GM18858 (cell line): Measurements from ENCODE around the gene VASN.
"Not testable (repeated sequence)": the region's sequence is repeated elsewhere in the genome, so short reads cannot be mapped to it uniquely, and the experiment has no call there.

Experiments used
- ATAC-seq: cut with Tn5 transposase; IDR thresholded peaks from one replicate; pipeline ENCODE4 v1.9.1; 2021; ENCODE audit not compliant: unreplicated experiment

Gene VASN

DNA sequence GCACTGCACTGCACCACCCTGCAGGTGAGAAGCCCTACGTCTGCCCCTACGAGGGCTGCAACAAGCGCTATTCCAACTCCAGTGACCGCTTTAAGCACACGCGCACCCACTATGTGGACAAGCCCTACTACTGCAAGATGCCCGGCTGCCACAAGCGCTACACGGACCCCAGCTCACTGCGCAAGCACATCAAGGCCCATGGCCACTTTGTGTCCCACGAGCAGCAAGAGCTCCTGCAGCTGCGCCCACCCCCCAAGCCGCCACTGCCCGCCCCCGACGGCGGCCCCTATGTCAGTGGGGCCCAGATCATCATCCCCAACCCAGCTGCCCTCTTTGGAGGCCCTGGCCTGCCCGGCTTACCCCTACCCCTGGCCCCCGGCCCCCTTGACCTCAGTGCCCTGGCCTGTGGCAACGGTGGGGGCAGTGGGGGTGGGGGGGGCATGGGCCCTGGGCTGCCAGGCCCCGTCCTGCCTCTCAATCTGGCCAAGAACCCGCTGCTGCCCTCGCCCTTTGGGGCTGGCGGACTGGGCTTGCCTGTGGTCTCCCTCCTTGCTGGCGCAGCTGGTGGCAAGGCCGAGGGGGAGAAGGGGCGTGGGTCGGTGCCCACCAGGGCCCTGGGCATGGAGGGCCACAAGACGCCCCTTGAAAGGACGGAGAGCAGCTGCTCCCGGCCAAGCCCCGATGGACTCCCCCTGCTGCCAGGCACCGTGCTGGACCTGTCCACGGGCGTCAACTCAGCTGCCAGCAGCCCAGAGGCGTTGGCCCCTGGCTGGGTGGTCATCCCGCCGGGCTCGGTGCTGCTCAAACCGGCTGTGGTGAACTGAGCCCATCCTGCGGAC, 34.7 kb upstream of the VASN start:
- ATAC-seq: no peak

DNA sequence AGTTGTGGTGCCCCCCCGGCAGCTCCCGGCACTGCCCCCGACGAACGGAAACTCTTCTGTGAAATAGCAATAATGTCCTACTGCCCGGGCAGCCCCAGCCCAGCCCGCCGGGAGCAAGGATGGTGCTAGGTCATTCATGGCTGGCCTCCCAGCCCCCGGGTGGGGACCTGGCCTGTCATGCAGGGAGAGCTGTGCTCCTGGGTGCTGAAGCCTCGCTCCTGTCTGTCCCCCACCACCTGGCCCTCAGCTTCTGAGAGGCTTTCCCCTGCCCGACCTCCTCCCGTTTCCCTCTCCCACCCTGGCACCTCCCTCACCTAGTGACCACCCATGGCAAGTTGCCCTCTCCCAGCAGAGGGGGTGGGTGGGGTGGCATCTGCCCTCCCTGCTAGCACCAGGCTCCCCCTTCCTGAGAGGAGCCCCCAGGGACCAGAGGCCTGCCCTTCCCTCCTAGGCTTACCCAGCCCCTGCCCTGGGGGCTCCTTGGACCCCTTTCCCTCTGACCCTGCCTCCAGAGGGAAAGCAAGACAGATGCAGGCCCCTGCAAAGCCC, 34.0 kb upstream of the VASN start:
- no peak for ATAC-seq

DNA sequence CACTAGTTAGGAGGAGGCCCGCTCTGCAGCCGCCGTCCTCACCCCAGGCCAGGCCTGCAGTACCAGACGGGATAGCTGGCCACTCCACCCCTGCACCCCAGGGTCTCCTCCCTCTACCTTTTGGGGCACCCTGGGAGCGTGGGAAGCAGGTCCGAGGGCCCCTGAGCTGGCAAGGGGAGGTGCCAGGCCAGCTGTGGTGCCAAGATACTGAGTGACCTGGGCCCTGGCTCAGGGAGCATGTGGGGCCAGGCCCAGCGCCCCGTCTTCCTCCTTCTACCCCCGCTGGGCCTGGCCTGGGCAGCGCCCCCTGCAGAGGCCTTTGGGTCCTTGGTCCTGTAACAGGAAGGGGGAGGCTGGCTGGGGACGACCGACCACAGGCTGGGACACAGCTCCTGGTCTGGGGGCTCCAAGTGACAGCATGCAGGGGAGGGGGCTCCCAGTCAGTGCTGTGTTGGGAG, 33.5 kb upstream of the VASN start:
- ATAC-seq: no peak

DNA sequence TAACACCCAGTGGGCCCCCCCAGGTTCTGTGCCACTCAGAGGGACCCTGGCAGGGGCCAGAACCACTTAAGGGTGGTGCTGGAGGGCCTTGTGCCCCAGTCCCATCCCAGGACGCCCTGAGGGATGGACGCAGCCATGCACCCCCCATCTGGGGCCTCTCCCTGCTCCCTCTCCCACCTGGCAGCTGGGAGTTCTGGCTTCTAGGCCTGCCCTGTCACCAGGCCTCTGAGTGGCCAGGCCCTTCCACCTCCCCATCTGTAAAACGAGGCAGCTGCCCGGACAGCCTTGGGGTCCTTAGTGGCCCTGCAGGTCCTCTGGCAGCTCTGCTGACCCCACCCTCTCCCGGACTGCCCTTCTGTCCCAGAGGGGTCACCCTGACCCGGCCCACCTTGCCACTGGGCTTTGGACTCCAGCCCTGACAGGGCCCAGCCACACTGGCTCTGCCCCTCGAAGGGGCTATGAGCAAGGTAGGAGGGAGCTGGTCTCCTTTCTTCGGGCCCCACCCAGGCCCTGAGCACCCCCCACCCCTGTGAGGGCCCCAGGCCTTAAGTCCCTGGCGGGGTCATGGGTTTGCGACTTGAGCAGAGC, 32.8 kb upstream of the VASN start:
- no peak for ATAC-seq

DNA sequence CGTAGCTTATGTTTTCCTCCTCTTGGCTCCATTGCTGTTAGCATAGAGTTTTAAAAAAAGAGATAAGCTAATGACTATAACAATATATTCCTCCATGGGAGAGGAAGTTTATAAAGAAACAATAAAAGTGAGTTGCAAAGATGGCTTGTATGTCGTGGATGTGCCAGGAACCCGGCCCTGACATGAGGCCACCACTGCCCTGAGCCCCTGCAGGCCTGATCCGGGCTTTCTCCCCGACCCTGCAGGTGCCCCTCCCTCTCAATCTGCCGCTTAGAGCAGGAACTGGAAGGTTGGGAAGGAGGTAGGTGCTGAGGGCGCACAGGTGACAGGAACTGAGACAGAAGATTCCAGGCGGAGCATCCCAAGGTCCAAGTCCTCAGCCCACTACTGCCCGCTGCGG, 32.2 kb upstream of the VASN start:
- no peak for ATAC-seq

DNA sequence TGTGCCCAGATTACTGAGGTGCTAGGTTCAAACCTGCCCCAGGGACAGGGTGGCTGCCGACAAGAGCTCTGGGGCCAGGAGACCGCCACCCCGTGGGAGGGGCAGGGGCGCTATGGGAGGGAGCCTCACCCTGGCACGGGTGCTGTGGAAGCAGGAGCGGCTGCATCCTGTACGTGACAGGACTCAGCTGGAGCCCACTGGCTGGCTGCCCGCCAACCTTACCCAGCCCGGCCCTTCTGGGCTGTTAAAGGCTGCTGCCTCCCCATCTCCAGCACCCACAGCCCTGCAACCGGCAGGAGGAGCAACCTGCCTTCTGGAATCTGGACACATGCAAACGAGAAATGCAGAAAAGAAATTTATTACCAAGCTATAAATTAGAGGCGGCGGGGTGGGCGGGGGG, 31.7 kb upstream of the VASN start:
- no peak for ATAC-seq

DNA sequence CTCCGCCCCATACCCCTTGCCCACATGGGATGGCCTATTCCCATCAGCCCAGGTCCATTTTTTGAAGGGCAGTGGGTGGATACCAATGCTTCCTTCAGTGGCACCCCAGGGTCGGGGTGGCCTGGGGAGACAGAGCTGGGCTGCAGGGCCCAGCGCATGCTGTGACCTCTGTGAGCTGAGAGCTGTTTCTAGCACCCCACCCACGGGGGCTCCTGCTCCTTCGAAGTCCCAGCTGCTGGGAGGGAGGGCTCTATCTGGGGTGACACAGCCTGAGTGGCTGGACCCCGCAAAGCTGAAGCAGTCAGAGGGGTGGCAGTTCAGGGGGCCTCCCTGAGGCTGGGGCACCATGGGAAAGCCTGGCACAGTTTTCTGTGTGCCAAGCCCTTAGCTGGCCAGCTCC, 31.2 kb upstream of the VASN start:
- ATAC-seq: no peak

DNA sequence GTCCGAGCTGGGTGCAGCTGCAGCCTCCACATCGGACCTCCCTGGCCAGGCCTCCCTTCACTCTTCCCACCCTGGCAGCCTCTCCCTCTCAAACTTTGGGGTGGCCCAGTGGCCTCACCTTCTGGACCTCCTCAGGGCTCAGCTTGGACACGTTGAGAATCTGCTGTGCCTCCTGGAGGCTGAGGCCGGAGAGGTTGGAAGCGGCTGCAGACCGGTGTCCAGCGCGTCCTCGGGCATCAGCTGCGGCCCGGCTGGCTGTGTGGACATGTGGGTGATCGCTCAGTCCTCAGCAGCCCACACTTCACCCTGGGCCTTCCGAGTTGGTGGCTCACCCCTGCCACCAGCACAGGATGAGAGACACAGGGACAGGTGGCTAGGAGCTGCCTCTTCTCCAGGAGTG, 30.4 kb upstream of the VASN start:
- ATAC-seq: no peak

DNA sequence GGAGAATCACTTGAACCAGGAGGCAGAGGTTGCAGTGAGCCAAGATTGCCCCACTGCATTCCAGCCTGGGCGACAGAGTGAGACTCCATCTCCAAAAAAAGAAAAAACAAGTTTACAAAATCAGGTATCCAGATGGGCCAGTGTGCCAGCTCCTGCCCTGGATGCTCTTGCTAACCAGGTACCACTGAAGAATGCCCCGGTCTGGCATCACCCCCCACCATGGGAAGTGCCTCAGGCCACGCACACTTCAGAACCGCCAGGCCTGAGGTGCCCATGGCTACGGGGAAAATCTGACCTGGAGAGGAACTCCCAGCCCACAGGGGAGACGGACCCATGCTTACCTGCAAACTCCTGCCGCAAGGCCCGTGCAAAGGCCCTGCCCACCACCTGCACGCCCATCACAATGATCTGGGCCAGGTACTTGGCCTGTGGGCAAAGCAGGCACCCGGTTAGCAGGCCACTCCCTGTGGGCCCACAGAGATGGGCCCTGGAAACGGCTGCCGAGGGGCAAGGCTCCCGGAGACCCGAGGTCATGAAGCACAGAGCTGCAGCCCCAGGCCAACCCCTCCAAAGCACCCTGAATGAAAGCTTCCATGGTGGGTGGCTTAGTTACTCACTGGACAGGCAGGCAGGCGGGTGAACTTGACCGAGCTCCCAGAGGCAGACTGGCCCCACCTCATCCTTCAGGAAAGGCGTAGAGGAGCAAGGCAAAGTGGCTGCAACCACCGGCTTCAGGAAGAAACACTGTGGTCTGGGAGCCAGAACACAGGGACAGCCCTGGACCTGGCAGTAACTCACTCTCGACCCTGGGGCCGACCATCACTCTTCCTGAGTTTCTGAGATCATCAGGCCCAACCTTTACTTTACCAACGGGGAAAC, 28.5 kb upstream of the VASN start:
- ATAC-seq: no peak

DNA sequence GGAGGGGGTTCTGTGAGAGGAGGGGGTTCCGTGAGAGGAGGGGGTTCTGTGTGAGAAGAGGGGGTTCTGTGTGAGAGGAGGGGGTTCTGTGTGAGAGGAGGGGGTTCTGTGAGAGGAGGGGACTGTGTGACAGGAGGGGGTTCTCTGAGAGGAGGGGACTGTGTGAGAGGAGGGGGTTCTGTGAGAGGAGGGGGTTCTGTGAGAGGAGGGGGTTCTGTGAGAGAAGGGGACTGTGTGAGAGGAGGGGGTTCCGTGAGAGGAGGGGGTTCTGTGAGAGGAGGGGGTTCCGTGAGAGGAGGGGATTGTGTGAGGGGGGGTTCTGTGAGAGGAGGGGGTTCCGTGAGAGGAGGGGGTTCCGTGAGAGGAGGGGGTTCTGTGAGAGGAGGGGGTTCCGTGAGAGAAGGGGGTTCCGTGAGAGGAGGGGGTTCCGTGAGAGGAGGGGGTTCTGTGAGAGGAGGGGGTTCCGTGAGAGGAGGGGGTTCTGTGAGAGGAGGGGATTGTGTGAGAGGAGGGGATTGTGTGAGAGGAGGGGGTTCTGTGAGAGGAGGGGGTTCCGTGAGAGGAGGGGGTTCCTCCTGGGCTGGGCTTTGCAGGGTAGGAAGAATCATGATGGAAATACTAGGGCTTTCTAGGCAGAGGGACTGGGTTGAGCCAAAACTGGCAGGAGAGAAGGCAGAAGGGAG, 27.2 kb upstream of the VASN start:
- ATAC-seq: not testable (repeated sequence)

DNA sequence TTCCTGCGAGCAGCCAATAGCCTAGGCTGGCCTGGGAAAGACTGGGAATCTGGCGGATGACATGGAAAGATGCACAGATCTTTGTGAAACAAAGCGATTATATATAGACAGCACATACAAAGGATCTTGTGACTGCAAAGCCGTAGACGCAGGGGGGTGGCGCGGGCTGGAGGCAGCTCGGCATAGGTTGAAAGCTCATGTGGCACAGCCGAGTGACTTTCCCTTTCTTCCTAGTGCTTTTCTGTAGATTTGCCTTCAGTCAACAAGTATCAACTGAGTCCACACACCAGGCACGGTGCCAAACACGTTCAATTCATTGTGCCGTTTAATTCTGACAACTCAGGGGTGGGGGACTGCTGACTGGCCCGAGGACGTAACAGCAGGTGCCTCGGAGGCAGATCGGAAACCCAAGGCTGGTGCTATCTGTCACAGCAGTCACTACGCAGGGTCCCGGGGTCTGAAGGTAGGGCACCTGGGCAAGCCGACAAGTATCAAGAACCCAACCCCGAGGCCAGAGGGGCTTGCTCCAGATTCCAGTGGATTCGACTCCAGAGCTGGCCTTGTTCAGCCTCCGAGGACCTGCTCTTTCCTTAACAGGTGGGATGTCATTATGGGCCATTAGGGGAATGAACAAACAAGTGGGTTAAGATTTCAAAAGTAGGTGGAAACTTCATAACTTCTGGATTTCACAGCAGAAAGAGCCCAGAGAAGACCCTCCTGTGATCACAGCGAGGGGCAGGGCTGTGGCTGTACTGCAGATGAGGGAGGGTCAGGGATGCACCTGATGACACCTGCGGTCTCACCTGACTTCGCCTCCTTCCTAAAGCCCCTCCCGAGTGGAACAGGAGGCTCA, 26.4 kb upstream of the VASN start:
- ATAC-seq: no peak

DNA sequence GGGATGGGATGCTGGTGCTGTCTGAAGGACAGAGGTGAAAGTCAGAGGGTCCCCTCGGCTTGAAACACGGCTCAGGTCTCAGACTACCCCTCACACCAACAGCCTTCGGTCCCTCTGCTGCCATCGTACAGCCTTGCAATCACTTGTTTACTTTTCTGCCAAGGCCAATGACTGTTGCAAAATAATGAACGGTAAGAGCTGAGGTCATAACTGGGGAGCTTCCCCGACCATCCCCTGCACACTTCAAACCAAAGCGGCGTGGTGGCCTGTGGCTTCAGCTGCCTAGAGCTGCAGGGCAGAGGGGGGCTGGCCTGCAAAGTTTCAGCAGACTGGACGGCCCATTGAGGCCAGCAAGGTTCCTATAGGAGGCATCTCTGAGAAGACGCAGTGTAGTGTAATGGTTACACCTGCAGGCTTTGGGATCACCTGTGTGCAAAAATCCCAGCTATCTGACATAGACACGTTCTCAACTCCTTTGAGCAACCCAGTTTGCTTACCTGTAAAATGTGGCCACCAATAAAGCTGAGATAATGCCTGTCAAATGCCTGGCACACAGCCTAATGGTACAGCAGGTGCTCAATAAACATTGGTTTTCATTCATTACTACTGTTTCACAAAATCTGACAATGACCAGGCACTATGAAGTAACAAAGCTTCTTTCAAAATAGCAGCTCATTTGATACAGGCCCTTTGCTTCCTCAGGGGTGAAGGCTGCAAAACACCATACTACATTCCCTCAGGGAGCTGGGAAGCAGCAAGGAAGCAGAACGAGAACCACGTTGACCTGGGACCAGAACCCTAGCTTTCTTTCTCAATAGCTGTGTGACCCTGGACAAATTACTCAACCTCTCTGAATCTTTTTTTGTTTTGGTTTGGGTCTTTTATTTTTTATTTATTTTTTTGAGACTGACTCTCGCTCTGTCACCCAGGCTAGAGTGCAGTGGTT, 25.5 kb upstream of the VASN start:
- no peak for ATAC-seq

DNA sequence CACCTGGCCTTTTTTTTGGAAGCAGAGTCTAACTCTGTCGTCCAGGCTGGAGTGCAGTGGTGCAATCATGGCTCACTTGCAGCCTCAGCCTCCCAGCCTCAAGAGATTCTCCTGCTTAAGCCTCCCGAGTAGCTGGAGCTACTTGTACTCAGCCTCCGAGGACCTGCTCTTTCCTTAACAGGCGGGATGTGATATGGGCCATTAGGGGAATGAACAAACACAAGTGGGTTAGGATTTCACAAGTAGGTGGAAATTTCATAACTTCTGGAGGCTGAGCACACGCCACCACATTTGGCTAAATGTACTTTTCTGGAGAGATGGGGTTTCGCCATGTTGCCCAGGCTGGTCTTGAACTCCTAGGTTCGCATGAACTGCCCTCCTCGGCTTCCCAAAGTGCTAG, 24.6 kb upstream of the VASN start:
- ATAC-seq: no peak

DNA sequence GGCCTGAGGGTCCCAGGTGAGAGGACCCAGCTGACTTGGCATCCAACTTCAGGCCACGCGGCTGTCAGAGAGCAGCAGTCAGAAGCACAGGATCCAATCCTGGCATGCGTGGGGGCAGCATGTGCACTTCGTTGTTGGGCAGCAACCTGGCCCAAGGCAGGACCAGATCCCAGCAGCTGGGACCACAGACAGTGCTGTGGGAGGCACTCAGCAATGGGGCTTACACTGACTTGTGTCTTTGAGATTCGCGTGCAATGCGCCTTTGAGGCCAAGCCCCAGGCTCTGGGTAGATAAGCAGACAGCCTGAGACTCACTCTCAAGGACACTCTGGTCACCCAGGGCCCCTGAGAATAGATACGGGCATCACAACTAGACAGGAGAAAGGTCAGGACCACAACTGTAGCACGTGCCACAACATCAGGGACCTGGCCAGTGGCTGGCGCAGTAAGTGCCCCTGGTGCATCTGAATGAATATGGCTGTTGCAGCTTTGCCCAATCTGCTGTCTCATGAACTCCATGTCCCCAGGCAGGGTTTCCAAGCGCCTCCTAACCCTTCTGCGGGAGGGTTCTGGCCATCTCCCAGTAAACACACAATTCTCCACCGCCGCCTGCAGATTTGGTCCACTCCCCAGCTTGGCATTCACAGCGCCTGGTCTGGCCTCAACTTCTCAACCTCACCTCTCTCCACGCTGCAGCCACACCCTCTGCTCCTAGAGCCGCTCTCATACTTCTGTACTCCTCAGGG, 23.7 kb upstream of the VASN start:
- ATAC-seq: no peak

DNA sequence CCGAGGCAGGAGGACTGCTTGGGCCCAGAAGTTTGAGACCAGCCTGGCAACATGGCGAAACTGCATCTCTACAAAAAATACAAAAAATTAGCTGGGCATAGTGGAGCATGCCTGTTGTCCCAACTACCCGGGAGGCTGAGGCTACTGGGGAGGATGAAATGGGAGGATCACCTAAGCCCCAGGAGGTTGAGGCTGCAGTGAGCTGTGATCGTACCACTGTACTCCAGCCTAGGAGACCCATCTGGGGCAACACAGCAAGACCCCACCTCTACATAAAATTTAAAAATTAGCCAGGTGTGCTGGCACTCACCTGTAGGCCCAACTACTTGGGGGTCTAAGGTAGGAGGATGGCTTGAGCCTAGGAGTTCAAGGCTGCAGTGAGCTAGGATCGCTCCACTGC, 22.3 kb upstream of the VASN start:
- no peak for ATAC-seq

DNA sequence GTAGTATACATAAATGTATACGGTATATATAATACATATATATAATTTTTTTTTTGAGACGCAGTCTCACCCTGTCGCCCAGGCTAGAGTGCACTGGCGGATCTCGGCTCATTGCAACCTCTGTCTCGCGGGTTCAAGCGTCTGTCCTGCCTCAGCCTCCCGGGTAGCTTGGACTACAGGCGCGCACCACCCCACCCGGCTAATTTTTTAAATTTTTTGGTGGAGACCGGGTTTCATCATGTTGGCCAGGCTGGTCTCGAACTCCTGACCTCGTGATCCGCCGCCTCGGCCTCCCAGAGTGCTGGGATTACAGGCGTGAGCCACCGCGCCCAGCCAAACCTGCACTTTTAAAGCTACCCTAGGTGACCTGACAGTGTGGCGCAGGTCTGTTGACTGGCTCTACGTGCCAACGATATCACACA, 21.3 kb upstream of the VASN start:
- ATAC-seq: no peak

DNA sequence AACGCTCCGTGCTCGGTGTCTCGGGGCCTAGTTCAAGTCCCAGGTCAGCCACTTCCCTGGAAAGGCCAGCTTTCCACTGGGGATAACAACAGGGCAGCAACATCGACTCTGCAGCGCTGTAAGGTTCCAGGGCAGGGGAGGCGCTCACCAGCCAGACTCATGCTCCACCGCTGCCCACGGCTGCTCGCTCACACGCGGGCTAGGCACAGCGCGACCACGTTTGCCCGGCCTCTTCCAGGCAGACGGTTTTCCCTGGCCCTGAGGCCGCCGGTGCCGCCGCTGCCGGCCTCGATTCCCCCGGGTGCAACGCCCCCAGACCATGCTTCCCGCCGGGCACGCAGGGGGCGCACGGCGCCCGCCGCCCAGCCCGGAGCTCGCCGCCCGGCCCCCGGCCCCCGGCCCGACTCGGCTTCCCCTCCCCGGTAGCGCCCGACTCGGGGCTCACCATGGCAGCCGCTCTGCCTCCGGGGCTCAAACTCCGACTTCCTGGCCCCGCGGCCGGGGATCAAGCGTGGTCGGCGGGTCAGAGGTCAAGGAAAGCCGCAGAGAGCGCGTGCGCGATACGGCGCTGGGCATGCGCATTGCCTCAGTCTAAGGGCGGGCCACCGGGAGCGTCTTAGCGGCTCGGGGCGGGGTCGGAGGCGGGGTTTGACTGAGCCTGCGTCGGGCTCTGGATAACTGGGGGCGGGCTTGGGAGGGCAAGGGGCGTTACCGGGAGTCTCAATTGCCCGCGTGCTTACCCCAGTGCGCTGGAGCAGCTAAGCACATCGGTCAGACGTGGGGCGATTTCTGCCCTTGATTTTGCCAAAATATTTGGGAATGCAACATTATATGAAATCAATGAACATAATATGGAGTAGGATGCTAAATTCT, 20.6 kb upstream of the VASN start, which contains the start of gene PAM16:
PAM16 (minus strand) TSS at position 535 of the 873 bp plus-strand sequence; CDS start at position 448, 87 bp downstream.
- ATAC-seq: peak; percentile 84
